ENCODE results near the gene ZNF320. TPM values are rescaled to one million over a fixed set of nuclear protein-coding genes. Genes with fewer than 3 reads are reported as not detected.

Gene ZNF320
- 17.1 and 30.8 TPM in 2 replicates for total RNA-seq

DNA sequence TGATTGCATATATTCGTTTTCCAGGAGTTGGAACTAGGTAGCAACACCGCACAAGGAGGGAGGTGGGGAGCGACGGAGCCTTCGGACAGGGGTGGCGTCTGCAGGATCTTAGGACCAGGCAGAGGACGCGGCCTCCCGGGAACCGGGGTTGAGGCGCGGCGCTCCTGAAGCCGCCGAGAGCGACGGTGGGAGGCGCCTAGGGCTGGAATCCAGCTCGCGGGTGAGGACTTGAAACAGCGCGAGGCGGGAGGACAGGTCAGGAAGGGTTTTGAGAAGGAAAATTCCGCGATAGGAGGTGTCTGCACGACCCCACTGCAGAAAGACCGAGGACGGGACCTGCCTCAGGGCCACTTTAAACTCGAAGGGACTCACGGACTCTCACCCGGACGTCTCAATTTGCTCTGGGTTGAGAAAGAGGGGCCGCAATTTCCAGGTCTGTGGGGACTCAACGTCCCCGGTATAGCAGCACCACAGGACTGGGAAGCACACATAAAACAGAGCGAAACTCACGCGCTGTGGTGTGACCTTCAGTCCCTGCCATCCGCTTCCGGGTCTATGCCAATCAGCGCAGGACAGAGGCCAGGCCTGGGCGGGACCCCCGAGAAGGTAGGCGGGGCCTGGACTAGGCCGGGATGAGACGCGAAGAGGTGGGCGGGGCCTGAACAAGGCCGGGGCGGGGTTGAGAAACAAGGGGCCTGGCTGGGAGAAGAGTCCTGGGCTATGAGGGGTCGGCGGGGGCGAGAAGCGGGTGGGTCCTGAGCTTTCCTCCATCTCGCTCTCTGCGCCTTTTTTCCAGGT is at the start of gene ZNF320:
Gene ZNF320, minus strand, starts transcription at position 498 of the 798 bp plus-strand sequence. CDS start 7,380 bp downstream, outside the sequence.

DNA sequence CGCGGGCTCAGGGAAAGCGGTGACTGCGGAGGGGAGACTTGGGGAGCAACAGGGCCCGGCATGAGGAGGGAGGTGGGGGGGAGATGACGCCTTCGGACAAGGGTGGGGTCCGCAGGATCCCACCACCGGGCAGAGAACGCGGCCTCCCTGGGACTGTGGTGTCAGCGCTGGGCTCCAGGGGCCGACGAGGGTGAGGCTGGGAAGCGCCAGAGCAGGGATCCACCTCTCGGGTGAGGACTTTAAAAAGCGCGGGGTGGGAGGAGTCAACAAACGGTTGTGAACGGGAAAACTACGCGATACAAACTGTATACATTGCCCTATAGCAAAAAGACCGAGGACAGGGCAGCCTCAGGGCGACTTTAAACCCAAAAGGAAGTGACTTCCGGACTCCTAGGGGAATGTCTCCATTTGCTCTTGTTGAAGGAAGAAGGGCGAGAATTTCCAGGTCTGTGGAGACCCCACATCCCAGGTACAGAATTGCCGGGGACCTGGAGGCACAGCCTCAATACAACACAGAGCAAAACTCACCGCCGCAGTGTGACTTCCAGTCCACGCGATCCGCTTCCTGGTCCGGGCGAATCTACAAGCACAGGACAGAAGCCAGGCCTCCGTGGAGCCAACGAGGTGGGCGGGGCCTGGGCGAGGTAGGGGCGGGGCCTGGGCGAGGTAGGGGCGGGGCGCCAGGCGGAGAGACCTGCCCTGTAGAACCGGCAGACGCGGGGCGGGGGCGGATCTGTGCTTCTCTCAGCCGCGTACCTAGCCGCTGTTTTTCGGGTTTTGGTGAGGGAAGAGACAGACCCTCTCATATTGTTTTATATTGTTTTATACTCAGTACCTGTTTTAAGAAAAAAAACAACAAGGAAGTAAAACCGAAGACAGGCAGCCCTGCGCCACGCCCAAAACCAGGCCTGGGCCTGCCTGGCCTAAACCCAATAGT is 25.7 kb upstream of the ZNF320 start, which contains the start of gene ZNF888:
Gene ZNF888, minus strand, starts transcription at position 588 of the 937 bp plus-strand sequence. CDS start 5,555 bp downstream, outside the sequence.

DNA sequence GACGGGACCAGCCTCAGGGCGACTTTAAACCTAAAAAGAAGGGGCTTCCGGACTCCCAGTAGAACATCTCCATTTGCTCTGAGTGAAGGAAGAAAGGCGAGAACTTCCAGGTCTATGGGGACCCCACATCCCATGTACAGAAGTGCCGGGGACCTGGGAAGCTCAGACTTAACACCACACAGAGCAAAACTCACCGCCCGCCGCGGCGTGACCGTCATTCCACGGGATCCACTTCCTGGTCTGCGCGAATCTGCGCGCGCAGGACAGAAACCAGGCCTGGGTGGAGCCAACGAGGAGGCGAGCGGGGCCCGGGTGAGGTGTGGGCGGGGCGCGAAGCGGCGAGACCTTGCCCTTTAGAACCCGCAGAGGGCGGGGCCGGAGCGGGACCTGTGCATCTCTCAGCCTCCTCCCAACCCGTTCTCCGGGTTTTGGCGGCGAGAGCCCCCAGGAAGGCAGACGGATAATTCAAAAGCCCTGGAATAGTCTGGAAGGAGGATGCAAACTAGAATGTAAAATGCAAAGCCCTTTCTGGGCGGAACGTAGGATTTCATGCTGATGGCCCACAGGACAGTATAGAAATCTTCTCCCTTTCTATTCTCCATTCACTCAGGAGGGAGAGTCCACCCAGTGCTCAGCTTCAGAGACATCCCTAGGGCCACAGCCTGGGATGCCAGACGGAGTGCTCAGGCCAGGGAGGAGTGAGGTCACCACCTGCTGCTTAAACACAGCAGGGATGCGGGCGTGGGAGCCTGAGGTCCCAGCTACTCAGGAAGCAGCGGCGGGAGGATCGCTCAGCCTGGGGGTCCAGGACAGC is 39.9 kb downstream of the ZNF320 start, which contains the start of gene ZNF468:
Gene ZNF468, minus strand, starts transcription at position 242 of the 814 bp plus-strand sequence. CDS start 3,347 bp downstream, outside the sequence.

Other genes with a start within 250 kb of the ZNF320 start
- gene ZNF611, start 162.6 kb downstream of the ZNF320 start, total RNA-seq = 7.2 and 13.5 TPM in 2 replicates
- 12.5 and 12.6 TPM in 2 replicates for gene ZNF600, start 110.8 kb downstream of the ZNF320 start, total RNA-seq
- gene ZNF28, start 76.0 kb downstream of the ZNF320 start, total RNA-seq = 27.0 and 42.2 TPM in 2 replicates
- 54.0 and 74.0 TPM in 2 replicates for gene ZNF468, start 40.0 kb downstream of the ZNF320 start, total RNA-seq
- gene ZNF888, start 25.8 kb upstream of the ZNF320 start, total RNA-seq = 8.2 and 9.0 TPM in 2 replicates
- gene ZNF816, start 65.2 kb upstream of the ZNF320 start, total RNA-seq = 11.6 and 13.4 TPM in 2 replicates
- gene ERVV-1, start 116.3 kb upstream of the ZNF320 start, total RNA-seq = 0.48 TPM in 1 of 2 replicates, not detected in the other
- gene ERVV-2, start 147.1 kb upstream of the ZNF320 start, total RNA-seq = 0.24 TPM in 1 of 2 replicates, not detected in the other
- gene ZNF160, start 205.8 kb upstream of the ZNF320 start, total RNA-seq = 13.6 and 24.6 TPM in 2 replicates
- 5.8 and 6.3 TPM in 2 replicates for gene ZNF415, start 235.3 kb upstream of the ZNF320 start, total RNA-seq